Aorta (tissue), 5 donors: ENCODE measurements around the gene CTNNA2. TPM values are rescaled to one million over a fixed set of nuclear protein-coding genes. Genes with fewer than 3 reads are reported as not detected.
"Not testable (repeated sequence)": the region's sequence is repeated elsewhere in the genome, so short reads cannot be mapped to it uniquely, and the experiment has no call there.

Experiments
- ATAC-seq: fragments of 200-7000 bp; cut with Tn5 transposase; one replicate; pipeline ENCODE4 v1.9.1; 2022; ENCODE audit warnings: moderate library complexity; ENCODE audit not compliant: low FRiP score
- DNase-seq, 2 donors: peaks; one replicate each; pipeline ENCODE4 v3.0.0-alpha.2; 2020
- H3K27ac ChIP-seq, 2 donors: one replicate each; pipeline ENCODE4 v1.5.1; 2013; ENCODE audit warnings: low read length in 2 of 2, mild to moderate bottlenecking in 2 of 2, moderate library complexity in 2 of 2, control low read depth in 1 of 2, inconsistent platforms in 1 of 2, low read depth in 1 of 2
- H3K27me3 ChIP-seq, 2 donors: one replicate each; pipeline ENCODE4 v1.6.1; 2013; ENCODE audit warnings: control low read depth in 1 of 2, low read length in 1 of 2, mild to moderate bottlenecking in 1 of 2, moderate library complexity in 1 of 2; ENCODE audit not compliant: insufficient read depth in 2 of 2, control insufficient read depth in 1 of 2
- H3K36me3 ChIP-seq, 2 donors: one replicate each; pipeline ENCODE4 v1.6.1; 2013; ENCODE audit warnings: control low read depth in 1 of 2, low read length in 1 of 2, mild to moderate bottlenecking in 1 of 2; ENCODE audit not compliant: insufficient read depth in 2 of 2, control insufficient read depth in 1 of 2
- H3K4me1 ChIP-seq, 2 donors: one replicate each; pipeline ENCODE4 v1.6.1; 2013; ENCODE audit warnings: low read length in 2 of 2, control low read depth in 1 of 2, mild to moderate bottlenecking in 1 of 2, moderate library complexity in 1 of 2; ENCODE audit not compliant: insufficient read depth in 2 of 2, control insufficient read depth in 1 of 2
- H3K4me3 ChIP-seq, 2 donors: one replicate each; pipeline ENCODE4 v1.5.1; 2013; ENCODE audit warnings: low read length in 2 of 2, control low read depth in 1 of 2, mild to moderate bottlenecking in 1 of 2
- H3K9me3 ChIP-seq: one replicate; pipeline ENCODE4 v1.6.1; 2013; ENCODE audit warnings: mild to moderate bottlenecking, low read length; ENCODE audit not compliant: control insufficient read depth
- WGBS, 2 donors: extraction: QIAGEN DNeasy Blood & Tissue Kit; methylation state at CpG; one replicate each; pipeline ENCODE4 v1.1.7; 2013; 5-methylcytosine and 5-hydroxymethylcytosine counted together
- intact Hi-C, 2 donors: fragments of 100-400 bp; cut with DNase I; formaldehyde crosslinking; loops; one replicate each; pipeline versions ENCODE4 v1.14.2 to v1.15.0; 2022
- polyA plus RNA-seq, 2 donors: library from polyadenylated mRNA; stranded (reverse); fragments of 200-250 nt; gene quantifications; one replicate each; pipeline ENCODE4 v1.2.3, GENCODE V29; 2013
- total RNA-seq, 2 donors: library from RNA; stranded (reverse); fragmentation: NEBNext Ultra II Directional; extraction: Animal tissue kit (Norgen Biotek cat#: 25700); gene quantifications; one replicate each; pipeline ENCODE4 v1.2.1, GENCODE V29; 2021
- donor health status: healthy with polysubstance abuse.
- donor health status: Bipolar disorder and iron deficiency.
- donor health status: DM: no; HTN: no; CAD: no.
- donor health status: DM: no; HTN: no; CAD: no.
- donor health status: DM: yes; HTN: yes; CAD: no.

Gene CTNNA2
- total and polyA plus RNA-seq, 4 donors: 0.05 to 0.12 TPM; not detected in 2

DNA sequence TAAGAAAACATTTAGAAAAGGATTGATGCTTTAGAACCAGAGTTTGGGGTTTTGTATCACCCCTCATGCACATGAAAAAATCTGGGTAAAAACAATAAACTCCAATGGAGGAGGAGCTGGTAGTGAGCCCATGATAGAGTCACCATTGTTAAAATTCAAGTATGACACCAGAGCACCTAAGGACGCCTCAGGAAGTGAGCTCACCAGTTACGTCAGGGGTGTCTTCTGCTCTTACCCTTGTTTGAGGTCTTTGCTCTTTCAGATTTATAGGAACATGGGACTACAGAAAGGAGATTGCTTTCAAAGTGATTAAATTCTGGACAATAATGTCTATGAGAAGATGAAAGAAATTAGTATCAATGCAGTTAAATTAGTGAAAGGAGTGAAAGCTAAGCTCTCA, 685.2 kb downstream of the CTNNA2 start:
- DNase-seq: no peak
- no peak for ATAC-seq
- Histone ChIP-seq H3K4me3 (no peak overlapping the region), H3K36me3 (no peaks in the 10 kb centered on the region), H3K4me1 (no peaks in the 10 kb centered on the region), H3K9me3 (no peaks in the 10 kb centered on the region), H3K27ac (no peak overlapping the region), H3K27me3 (no peaks in the 10 kb centered on the region)
- 81 to 82% methylated on average over 2 of the region's 2 CpGs for WGBS, 2 donors
- intact Hi-C loops: no loop called here

DNA sequence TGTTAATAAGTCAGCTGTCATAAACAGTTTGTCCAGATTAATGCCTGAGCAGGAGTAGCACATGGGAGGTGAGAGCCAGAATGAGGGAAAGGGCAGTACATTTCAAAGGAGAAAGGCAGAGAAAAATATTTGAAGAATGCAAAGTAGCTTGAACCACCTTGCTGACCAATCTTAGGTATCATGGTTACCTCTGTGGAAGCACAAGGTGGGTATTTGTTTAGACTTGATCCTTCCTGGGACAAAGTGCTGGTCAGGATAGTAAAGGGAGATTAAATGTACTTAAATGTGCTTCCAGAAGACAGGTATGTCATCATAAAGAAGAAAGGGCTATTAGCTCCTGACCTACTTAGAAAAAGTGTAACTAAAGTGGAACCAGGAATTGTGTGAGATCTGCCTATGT, 686.7 kb downstream of the CTNNA2 start:
- Histone ChIP-seq H3K4me1 (no peaks in the 10 kb centered on the region), H3K27ac (no peak overlapping the region), H3K4me3 (no peak overlapping the region), H3K36me3 (no peaks in the 10 kb centered on the region), H3K27me3 (no peaks in the 10 kb centered on the region), H3K9me3 (no peaks in the 10 kb centered on the region)
- intact Hi-C loops: no loop called here
- ATAC-seq (no peak), DNase-seq (no peak)

DNA sequence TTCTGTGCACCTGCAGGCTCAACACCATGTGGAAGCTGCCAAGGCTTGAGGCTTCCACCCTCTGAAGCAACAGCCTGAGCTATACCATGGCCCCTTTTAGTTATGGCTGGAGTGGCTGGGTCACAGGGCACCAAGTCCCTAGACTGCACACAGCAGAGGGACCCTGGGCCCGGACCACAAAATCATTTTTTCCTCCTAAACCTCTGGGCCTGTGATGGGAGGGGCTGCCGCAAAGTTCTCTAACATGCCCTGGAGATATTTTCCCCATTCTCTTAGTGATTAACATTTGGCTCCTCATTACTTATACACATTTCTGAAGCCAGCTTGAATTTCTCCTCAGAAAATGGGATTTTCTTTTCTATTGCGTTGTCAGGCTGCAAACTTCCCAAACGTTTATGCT, 691.1 kb downstream of the CTNNA2 start:
- intact Hi-C loops: not testable (repeated sequence)
- 84 to 88% methylated on average over 4 of the region's 4 CpGs for WGBS, 2 donors

DNA sequence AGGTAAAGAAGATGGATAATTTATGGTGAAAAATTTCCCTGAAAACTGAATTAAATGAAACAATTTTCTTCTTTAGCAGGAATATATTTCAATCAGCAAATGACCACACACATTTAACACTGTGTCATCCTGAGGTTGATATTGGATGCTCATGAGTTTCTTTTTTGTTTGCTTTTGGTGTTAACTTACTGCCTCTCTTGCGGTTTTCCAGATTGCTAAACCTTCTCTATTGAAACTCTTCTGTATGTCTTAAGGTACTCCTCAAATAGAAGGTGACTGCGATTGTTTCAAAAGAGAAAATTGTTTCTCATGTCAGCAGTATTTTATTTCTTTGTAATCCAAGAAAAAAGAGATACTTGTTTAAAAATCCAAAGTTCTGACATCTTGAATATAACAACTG, 692.6 kb downstream of the CTNNA2 start:
- no peak for ATAC-seq
- no peaks in the 10 kb centered on the region for H3K36me3 ChIP-seq
- H3K27me3 ChIP-seq: no peaks in the 10 kb centered on the region
- intact Hi-C loops: no loop called here
- no peaks in the 10 kb centered on the region for H3K4me1 ChIP-seq
- H3K27ac ChIP-seq: no peak overlapping the region
- no peaks in the 10 kb centered on the region for H3K9me3 ChIP-seq
- no peak overlapping the region for H3K4me3 ChIP-seq
- 28 to 46% methylated on average over 2 of the region's 2 CpGs for WGBS, 2 donors
- DNase-seq: no peak

More for the DNA sequence above, 691.1 kb downstream of the CTNNA2 start:
- H3K27me3 ChIP-seq, H3K27ac ChIP-seq, H3K4me3 ChIP-seq, DNase-seq, H3K9me3 ChIP-seq, ATAC-seq, H3K4me1 ChIP-seq, H3K36me3 ChIP-seq: not testable (repeated sequence)

DNA sequence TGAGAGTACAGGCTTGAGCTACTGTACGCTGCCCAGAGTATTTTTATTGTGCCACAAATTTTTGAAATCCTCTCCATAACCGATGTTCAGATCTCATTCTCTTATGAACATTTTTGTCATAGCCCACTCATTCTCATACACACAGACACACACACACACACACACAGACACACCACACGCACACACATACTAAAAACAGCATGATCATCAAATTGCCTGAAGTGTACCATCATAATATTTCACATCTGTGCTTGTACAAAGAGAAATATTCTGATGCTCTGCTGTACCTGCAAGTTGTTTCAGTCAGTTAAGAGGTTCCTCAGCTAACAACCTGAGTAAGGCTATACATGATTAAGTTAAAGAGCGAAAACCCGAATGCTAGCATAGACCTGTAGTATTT, 696.6 kb downstream of the CTNNA2 start:
- DNase-seq: no peak
- no peak overlapping the region for H3K4me3 ChIP-seq
- no peak for ATAC-seq
- H3K27me3 ChIP-seq: no peaks in the 10 kb centered on the region
- H3K4me1 ChIP-seq: no peaks in the 10 kb centered on the region
- intact Hi-C loops: no loop called here
- no peak overlapping the region for H3K27ac ChIP-seq
- H3K36me3 ChIP-seq: no peaks in the 10 kb centered on the region
- 85 to 87% methylated on average over 5 of the region's 5 CpGs for WGBS, 2 donors
- no peaks in the 10 kb centered on the region for H3K9me3 ChIP-seq

DNA sequence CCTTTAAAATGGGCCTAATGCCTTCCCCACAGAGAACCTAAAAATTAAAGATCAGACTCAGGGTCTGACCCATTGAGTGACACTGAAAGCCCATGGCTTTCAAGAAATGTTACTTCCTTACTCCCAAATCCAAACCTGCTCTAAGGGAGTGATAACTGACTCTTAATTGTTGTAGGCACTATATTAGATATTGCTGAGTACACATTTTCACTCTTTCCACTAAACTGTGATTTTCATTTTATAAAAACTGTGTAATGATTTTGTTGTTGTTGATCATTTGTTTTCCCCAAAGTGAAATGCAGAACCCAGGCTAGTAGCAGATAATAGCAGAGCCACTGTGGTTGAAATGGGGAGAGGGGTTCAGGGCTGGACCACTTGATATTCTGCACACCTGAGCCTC, 704.6 kb downstream of the CTNNA2 start:
- H3K4me1 ChIP-seq: no peaks in the 10 kb centered on the region
- DNase-seq (no peak), ATAC-seq (no peak)
- H3K36me3 ChIP-seq: no peaks in the 10 kb centered on the region
- H3K27ac ChIP-seq: no peak overlapping the region
- intact Hi-C loops: no loop called here
- no peaks in the 10 kb centered on the region for H3K27me3 ChIP-seq
- peaks cover 3% of the 10 kb centered on the region for H3K9me3 ChIP-seq
- H3K4me3 ChIP-seq: no peak overlapping the region

DNA sequence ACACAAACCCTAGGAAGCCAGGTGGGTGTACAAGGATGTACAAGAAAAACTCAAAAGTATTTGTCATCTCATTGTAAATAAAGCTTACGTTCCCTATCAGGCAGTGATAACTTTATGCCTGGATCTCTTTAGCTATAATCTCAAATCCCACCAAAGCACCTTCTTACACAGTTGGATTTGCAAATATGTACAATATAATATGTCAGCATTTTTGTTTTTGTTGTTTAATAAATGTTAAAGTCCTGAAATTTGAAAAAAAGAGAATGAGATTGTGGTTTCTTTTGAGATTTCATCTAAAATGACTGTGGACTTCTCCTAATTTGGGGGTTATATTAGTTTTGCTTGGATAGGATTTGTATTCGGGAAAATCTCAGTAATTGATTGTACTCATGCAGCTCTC, 709.8 kb downstream of the CTNNA2 start:
- 77 to 80% methylated on average over 2 of the region's 2 CpGs for WGBS, 2 donors
- Histone ChIP-seq H3K4me3 (no peak overlapping the region), H3K27me3 (no peaks in the 10 kb centered on the region), H3K27ac (no peak overlapping the region), H3K4me1 (no peaks in the 10 kb centered on the region), H3K9me3 (no peaks in the 10 kb centered on the region), H3K36me3 (no peaks in the 10 kb centered on the region)
- ATAC-seq (no peak), DNase-seq (no peak)
- intact Hi-C loops: no loop called here

DNA sequence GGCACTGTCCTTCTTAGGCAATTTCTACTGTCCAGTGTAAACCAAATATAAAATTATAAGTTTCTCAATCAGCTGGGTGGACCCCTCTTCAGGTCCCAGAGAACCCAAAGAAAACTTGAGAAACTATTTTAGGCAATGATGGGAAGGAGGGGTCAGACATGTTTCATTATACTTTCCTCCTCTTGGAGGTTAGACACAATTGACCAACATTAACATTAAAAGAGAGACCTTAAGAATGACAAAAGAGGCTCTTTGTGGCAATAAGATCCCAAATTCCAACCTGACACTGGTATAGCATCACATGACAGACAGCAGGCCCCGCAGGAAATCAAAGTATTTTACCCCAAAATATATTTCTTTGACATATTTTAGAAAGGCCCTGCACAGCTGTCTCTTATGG, 718.6 kb downstream of the CTNNA2 start:
- Histone ChIP-seq H3K27ac (no peak overlapping the region), H3K4me3 (no peak overlapping the region), H3K27me3 (no peaks in the 10 kb centered on the region), H3K36me3 (no peaks in the 10 kb centered on the region), H3K9me3 (peaks cover 3% of the 10 kb centered on the region), H3K4me1 (no peaks in the 10 kb centered on the region)
- WGBS, 2 donors: 56 to 72% methylated on average over 1 of the region's 1 CpG
- ATAC-seq (no peak), DNase-seq (no peak)
- intact Hi-C loops: no loop called here

DNA sequence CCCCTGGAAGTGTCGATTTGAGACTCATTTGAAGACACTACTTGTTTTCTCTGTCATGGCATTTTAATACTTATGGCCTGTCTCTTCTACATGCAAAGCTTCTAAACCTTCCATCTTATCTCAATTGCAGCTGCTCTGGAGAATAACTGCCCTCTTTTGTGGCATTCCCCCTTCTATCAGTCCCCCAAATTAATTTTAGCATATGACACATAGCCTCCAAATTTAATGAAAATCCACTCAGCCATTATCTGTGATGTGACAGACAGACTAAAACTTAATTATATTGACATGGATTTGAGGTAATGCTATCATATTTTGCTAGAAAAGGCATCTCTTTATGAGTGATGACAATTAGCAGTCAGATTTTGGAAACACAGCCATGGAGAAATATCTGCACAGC, 720.5 kb downstream of the CTNNA2 start:
- Histone ChIP-seq H3K27ac (no peak overlapping the region), H3K4me1 (no peaks in the 10 kb centered on the region), H3K4me3 (no peak overlapping the region), H3K9me3 (peaks cover 3% of the 10 kb centered on the region), H3K27me3 (no peaks in the 10 kb centered on the region), H3K36me3 (no peaks in the 10 kb centered on the region)
- intact Hi-C loops: no loop called here
- DNase-seq: no peak
- no peak for ATAC-seq
- WGBS, 2 donors: 80 to 83% methylated on average over 1 of the region's 1 CpG
